HepG2 (cell line): Measurements from ENCODE around the gene PPP1CA. TPM values are rescaled to one million over a fixed set of nuclear protein-coding genes. Genes with fewer than 3 reads are reported as not detected.
A peak's percentile ranks its signal among the peaks of the same experiment; 100 is the strongest.

ENCODE experiments used
- ATAC-seq: fragments of 200-7000 bp; cut with Tn5 transposase; 3 replicates; pipeline ENCODE4 v1.9.1; 2020; ENCODE audit warnings: mild to moderate bottlenecking, moderate library complexity
- BruUV-seq: library from RNA; stranded (reverse); fragments of 400-500 nt; replicated peaks from 2 replicates; lab custom pipeline; 2021; lab: Mats Ljungman, UMichigan
- CTCF ChIA-PET: fragments of 300-600 bp; formaldehyde crosslinking; extraction: SDS; loops from one replicate; lab custom pipeline; 2021; ENCODE audit warnings: low total read pairs, inconsistent platforms, low intra/inter-chr PET ratio; lab: Yijun Ruan, JAX
- POLR2A ChIA-PET: fragments of 350-600 bp; sonication (Branson Sonifier 250); formaldehyde crosslinking; loops from one replicate; lab custom pipeline; 2020; ENCODE audit warnings: antibody characterized with exemption, inconsistent platforms; lab: Yijun Ruan, JAX
- DNase-seq: peaks from one replicate; pipeline ENCODE4 v3.0.0-alpha.2; 2015; ENCODE audit warnings: low spot score
- FAIRE-seq: peaks from 3 replicates; lab custom pipeline; 2011; peaks lifted over from hg19 to GRCh38; lab: Jason Lieb, UNC
- H2AFZ ChIP-seq: one replicate; pipeline ENCODE4 v1.6.1; 2011; ENCODE audit warnings: low read length, inconsistent platforms
- H3K27ac ChIP-seq: fragments of 300-600 bp; 3 replicates; pipeline ENCODE4 v1.8.0; 2011; ENCODE audit warnings: mixed run types, mild to moderate bottlenecking, mixed read lengths, low read length, inconsistent platforms; ENCODE audit not compliant: insufficient read depth; ENCODE audit errors: extremely low read length
- H3K27me3 ChIP-seq, 2 experiments: fragments of 200-600 bp in 1 of 2; 2 replicates in 1 of 2; 3 replicates in 1 of 2; pipeline versions ENCODE4 v1.6.0 to v1.8.0; 2011; ENCODE audit warnings: low read length in 2 of 2, mild to moderate bottlenecking in 2 of 2, moderate library complexity in 2 of 2, inconsistent platforms in 1 of 2; ENCODE audit not compliant: insufficient read depth in 2 of 2, control insufficient read depth in 1 of 2
- H3K36me3 ChIP-seq, 2 experiments: fragments of 200-600 bp in 1 of 2; replicated peaks in 1 of 2; 2 replicates in 1 of 2; 3 replicates in 1 of 2; pipeline versions ENCODE4 v1.5.1 to v1.8.0; 2011; ENCODE audit warnings: low read length in 2 of 2, inconsistent platforms in 1 of 2; ENCODE audit not compliant: insufficient read depth in 2 of 2, control insufficient read depth in 1 of 2
- H3K4me1 ChIP-seq: 2 replicates; pipeline ENCODE4 v1.5.1; 2012; ENCODE audit warnings: low read length, inconsistent platforms; ENCODE audit not compliant: insufficient read depth
- H3K4me2 ChIP-seq: 2 replicates; pipeline ENCODE4 v1.6.0; 2011; ENCODE audit warnings: low read depth, low read length, inconsistent platforms
- H3K4me3 ChIP-seq, 3 experiments: fragments of 200-600 bp in 1 of 3; sonication (generic), shearing (Covaris generic) in 1 of 3; replicated peaks in 1 of 3; 2 replicates each; pipeline ENCODE4 v1.5.1; 2011 to 2016; ENCODE audit warnings: low read length in 3 of 3, inconsistent platforms in 2 of 3, low read depth in 2 of 3, mild to moderate bottlenecking in 2 of 3, control low read depth in 1 of 3, mixed read lengths in 1 of 3; ENCODE audit not compliant: insufficient read depth in 1 of 3
- H3K79me2 ChIP-seq: one replicate; pipeline ENCODE4 v1.6.1; 2011; ENCODE audit warnings: low read length, inconsistent platforms; ENCODE audit not compliant: insufficient read depth
- H3K9ac ChIP-seq: 2 replicates; pipeline ENCODE4 v1.6.0; 2011; ENCODE audit warnings: mild to moderate bottlenecking, low read depth, low read length, inconsistent platforms; ENCODE audit not compliant: insufficient read depth
- H3K9me3 ChIP-seq: 2 replicates; pipeline ENCODE4 v1.5.1; 2012; ENCODE audit warnings: mild to moderate bottlenecking, low read length
- H4K20me1 ChIP-seq: 2 replicates; pipeline ENCODE4 v1.6.0; 2011; ENCODE audit warnings: inconsistent platforms, mild to moderate bottlenecking, low read length, moderate library complexity; ENCODE audit not compliant: insufficient read depth
- GTF3A ChIP-seq: sonication (generic); formaldehyde crosslinking; conservative IDR thresholded peaks from 2 replicates; pipeline ENCODE4 v1.4.0; 2020; ENCODE audit warnings: mild to moderate bottlenecking, missing genetic modification reagents
- HIVEP1 ChIP-seq: sonication (generic); formaldehyde crosslinking; IDR thresholded peaks from 2 replicates; pipeline ENCODE4 v1.4.0; 2020; ENCODE audit warnings: mild to moderate bottlenecking, missing genetic modification reagents
- HOXA9 ChIP-seq: sonication (generic); formaldehyde crosslinking; IDR thresholded peaks from 2 replicates; pipeline ENCODE4 v1.8.1; 2022; ENCODE audit warnings: missing genetic modification reagents, mild to moderate bottlenecking, moderate library complexity, borderline replicate concordance
- IRF2 ChIP-seq: IDR thresholded peaks from 2 replicates; pipeline ENCODE4 v1.6.1; 2018; ENCODE audit warnings: missing genetic modification reagents, missing compliant biosample characterization
- NFYC ChIP-seq: IDR thresholded peaks from 2 replicates; pipeline ENCODE4 v1.6.1; 2016; ENCODE audit warnings: missing genetic modification reagents, missing compliant biosample characterization
- PRMT3 ChIP-seq: sonication (generic); formaldehyde crosslinking; IDR thresholded peaks from 2 replicates; pipeline ENCODE4 v1.8.1; 2022; ENCODE audit warnings: low read depth, mild to moderate bottlenecking, moderate library complexity, missing genetic modification reagents, borderline replicate concordance
- SCMH1 ChIP-seq: sonication (generic); formaldehyde crosslinking; IDR thresholded peaks from 2 replicates; pipeline ENCODE4 v1.9.0; 2021; ENCODE audit warnings: missing genetic modification reagents, mild to moderate bottlenecking, borderline replicate concordance
- SOX5 ChIP-seq: IDR thresholded peaks from 2 replicates; pipeline ENCODE4 v1.6.1; 2016; ENCODE audit warnings: borderline replicate concordance
- STAG1 ChIP-seq: sonication (generic); formaldehyde crosslinking; IDR thresholded peaks from 2 replicates; pipeline ENCODE4 v1.4.0; 2020; ENCODE audit warnings: missing genetic modification reagents
- STAT5B ChIP-seq: sonication (generic); formaldehyde crosslinking; IDR thresholded peaks from 2 replicates; pipeline ENCODE4 v1.4.0; 2020; ENCODE audit warnings: missing genetic modification reagents
- TEF ChIP-seq: sonication (generic); formaldehyde crosslinking; IDR thresholded peaks from 2 replicates; pipeline ENCODE4 v1.5.0; 2020; ENCODE audit warnings: missing genetic modification reagents
- ZBTB20 ChIP-seq: sonication (generic); formaldehyde crosslinking; IDR thresholded peaks from 2 replicates; pipeline ENCODE4 v1.8.1; 2023; ENCODE audit warnings: missing genetic modification reagents, low read depth, mild to moderate bottlenecking, borderline replicate concordance
- ZFX ChIP-seq: sonication (generic); formaldehyde crosslinking; IDR thresholded peaks from 2 replicates; pipeline ENCODE4 v1.4.0; 2020; ENCODE audit warnings: mild to moderate bottlenecking, low read depth, missing genetic modification reagents, moderate library complexity
- ZNF136 ChIP-seq: sonication (generic); formaldehyde crosslinking; IDR thresholded peaks from 2 replicates; pipeline ENCODE4 v1.8.1; 2022; ENCODE audit warnings: low read depth, mild to moderate bottlenecking, moderate library complexity, missing genetic modification reagents
- ZNF232 ChIP-seq: sonication (generic); formaldehyde crosslinking; IDR thresholded peaks from 2 replicates; pipeline ENCODE4 v1.4.0; 2020; ENCODE audit warnings: missing genetic modification reagents, borderline replicate concordance
- ZNF256 ChIP-seq: sonication (generic); formaldehyde crosslinking; conservative IDR thresholded peaks from 2 replicates; pipeline ENCODE4 v1.4.0; 2020; ENCODE audit warnings: missing genetic modification reagents
- ZNF260 ChIP-seq: sonication (generic); formaldehyde crosslinking; IDR thresholded peaks from 2 replicates; pipeline ENCODE4 v1.4.0; 2020; ENCODE audit warnings: missing genetic modification reagents, low read depth, mild to moderate bottlenecking, borderline replicate concordance
- ZNF441 ChIP-seq: sonication (generic); formaldehyde crosslinking; IDR thresholded peaks from 2 replicates; pipeline ENCODE4 v1.7.0; 2021; ENCODE audit warnings: missing genetic modification reagents, borderline replicate concordance
- ZNF552 ChIP-seq: sonication (generic); formaldehyde crosslinking; IDR thresholded peaks from 2 replicates; pipeline ENCODE4 v1.9.0; 2022; ENCODE audit warnings: missing genetic modification reagents, mild to moderate bottlenecking, borderline replicate concordance
- ZNF652 ChIP-seq: IDR thresholded peaks from 2 replicates; pipeline ENCODE4 v1.6.1; 2016; ENCODE audit warnings: low read depth, borderline replicate concordance
- ZSCAN22 ChIP-seq: sonication (generic); formaldehyde crosslinking; IDR thresholded peaks from 2 replicates; pipeline ENCODE4 v1.4.0; 2020; ENCODE audit warnings: mild to moderate bottlenecking, missing genetic modification reagents
- WGBS: methylation state at CpG from one replicate; pipeline ENCODE4 v1.1.6; 2017; ENCODE audit warnings: low lambda C conversion rate; 5-methylcytosine and 5-hydroxymethylcytosine counted together
- in situ Hi-C: cut with HindIII; loops from 2 replicates; pipeline ENCODE4 v1.10.0; 2017; ENCODE audit warnings: low pct_unique_long_range_greater_than_20kb; ENCODE audit not compliant: extremely low pct_ligation_motif_present
- intact Hi-C: fragments of 100-400 bp; cut with micrococcal nuclease; formaldehyde crosslinking; loops from one replicate; pipeline ENCODE4 v1.10.0; 2022; ENCODE audit not compliant: unreplicated experiment
- polyA plus RNA-seq, 8 experiments: library from polyadenylated mRNA; depleted of rRNA in 3 of 8; stranded (reverse) in 7 of 8; unstranded in 1 of 8; fragments of >200 nt; fragmentation: Illumina TruSeq in 4 of 8; extraction: Trizol in 4 of 8; gene quantifications; 2 replicates each; pipeline versions ENCODE4 v1.2.1 to v1.2.3, GENCODE V29; 2011 to 2016; ENCODE audit warnings: low read depth in 4 of 8, missing spikeins in 1 of 8, mixed read lengths in 1 of 8; ENCODE audit not compliant: insufficient read depth in 1 of 8
- total RNA-seq, 5 experiments: library from RNA; depleted of rRNA; stranded (reverse); fragments of >200 nt; fragmentation: Illumina TruSeq; extraction: Trizol; gene quantifications; 2 replicates each; pipeline ENCODE4 v1.2.3, GENCODE V29; 2016; ENCODE audit warnings: low read depth in 1 of 5
- TF ChIP-seq, protein P1 (sequence below): sonication (generic); formaldehyde crosslinking; IDR thresholded peaks from 2 replicates; pipeline ENCODE4 v1.8.1; 2023; ENCODE audit warnings: mild to moderate bottlenecking, missing genetic modification reagents
- TF ChIP-seq, protein P2 (sequence below), 2 experiments: fragments of 450-650 bp in 1 of 2; sonication (generic) in 1 of 2; formaldehyde crosslinking; IDR thresholded peaks; 2 replicates each; pipeline versions ENCODE4 v1.5.0 to v1.8.0; 2020 to 2022; ENCODE audit warnings: mild to moderate bottlenecking in 1 of 2, missing genetic modification reagents in 1 of 2

PPP1CA gene
- total and polyA plus RNA-seq, 2 of the 13 experiments (the other 11 are each of a cell fraction or from before 2014, with no cell fraction given) = 149 to 170 TPM

- H3K9me3 ChIP-seq = no peaks in the 10 kb centered on the region
- no peak overlapping the region for H2AFZ ChIP-seq
- H3K27me3 ChIP-seq = no peaks in the 10 kb centered on the region
- H3K9ac ChIP-seq = no peak overlapping the region
- ChIA-PET POLR2A (interaction anchor here (1.0 to 9.7 kb wide), 4 partner anchors 27 to 63 kb away, joined by 3 to 365 read pairs (median 10); partner anchors contain the start of genes ANKRD13D and CLCF1), CTCF (interaction anchor here (0.7 to 2.6 kb wide), 3 partner anchors 23 to 154 kb away, joined by 3 to 25 read pairs (median 3); no protein-coding TSS in a partner anchor)
- H3K4me1 ChIP-seq = peaks cover 36% of the 10 kb centered on the region
- H3K79me2 ChIP-seq = no peaks in the 10 kb centered on the region
- peak overlapping the region; percentile 2; the same call in 1 of the 2 replicates for H3K4me2 ChIP-seq
- no peaks in the 10 kb centered on the region for H3K36me3 ChIP-seq
- FAIRE-seq (peak; percentile 87), DNase-seq (no peak), ATAC-seq (no peak)
- intact Hi-C loops (no loop called here), in situ Hi-C loops (loop anchor here (5.0 kb wide), 1 partner anchor 36 kb away; no protein-coding TSS in a partner anchor)
- no peaks in the 10 kb centered on the region for H4K20me1 ChIP-seq
- H3K27ac ChIP-seq = no peak overlapping the region
- 70% methylated on average over 8 of the region's 11 CpGs for WGBS
- H3K4me3 ChIP-seq = no peak overlapping the region
- no TSS peak for BruUV-seq
- no peak for TF ChIP-seq ZBTB20 (CRISPR knock-in tag)
- no peak for TF ChIP-seq ZNF232 (CRISPR knock-in tag)
- TF ChIP-seq ZNF256 = no peak
- no peak for TF ChIP-seq GTF3A (CRISPR knock-in tag)
- TF ChIP-seq ZSCAN22 (CRISPR knock-in tag) = no peak
- TF ChIP-seq ZNF260 (CRISPR knock-in tag) = no peak
- TF ChIP-seq, protein P1, sequence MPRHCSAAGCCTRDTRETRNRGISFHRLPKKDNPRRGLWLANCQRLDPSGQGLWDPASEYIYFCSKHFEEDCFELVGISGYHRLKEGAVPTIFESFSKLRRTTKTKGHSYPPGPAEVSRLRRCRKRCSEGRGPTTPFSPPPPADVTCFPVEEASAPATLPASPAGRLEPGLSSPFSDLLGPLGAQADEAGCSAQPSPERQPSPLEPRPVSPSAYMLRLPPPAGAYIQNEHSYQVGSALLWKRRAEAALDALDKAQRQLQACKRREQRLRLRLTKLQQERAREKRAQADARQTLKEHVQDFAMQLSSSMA = no peak
- no peak for TF ChIP-seq PRMT3 (CRISPR knock-in tag)
- TF ChIP-seq STAG1 (CRISPR knock-in tag) = peak; percentile 69
- no peak for TF ChIP-seq STAT5B (CRISPR knock-in tag)
- no peak for TF ChIP-seq ZNF552 (CRISPR knock-in tag)
- no peak for TF ChIP-seq IRF2
- no peak for TF ChIP-seq ZFX (CRISPR knock-in tag)
- TF ChIP-seq, protein P2, sequence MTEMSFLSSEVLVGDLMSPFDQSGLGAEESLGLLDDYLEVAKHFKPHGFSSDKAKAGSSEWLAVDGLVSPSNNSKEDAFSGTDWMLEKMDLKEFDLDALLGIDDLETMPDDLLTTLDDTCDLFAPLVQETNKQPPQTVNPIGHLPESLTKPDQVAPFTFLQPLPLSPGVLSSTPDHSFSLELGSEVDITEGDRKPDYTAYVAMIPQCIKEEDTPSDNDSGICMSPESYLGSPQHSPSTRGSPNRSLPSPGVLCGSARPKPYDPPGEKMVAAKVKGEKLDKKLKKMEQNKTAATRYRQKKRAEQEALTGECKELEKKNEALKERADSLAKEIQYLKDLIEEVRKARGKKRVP (CRISPR knock-in tag; IDR thresholded peaks at IDR 0.05) = no peak
- no peak for TF ChIP-seq ZNF441 (CRISPR knock-in tag)
- TF ChIP-seq SOX5 (CRISPR knock-in tag) = 0 out of 2 replicates have a peak, but pooled peaks have one; percentile 9
- TF ChIP-seq HOXA9 = no peak
- TF ChIP-seq TEF = no peak
- 0 out of 2 replicates have a peak, but pooled peaks have one; percentile 32 for TF ChIP-seq HIVEP1
- TF ChIP-seq ZNF136 (CRISPR knock-in tag) = no peak
- no peak for TF ChIP-seq NFYC (CRISPR knock-in tag)
- peak; percentile 19; the same call in 1 of the 2 replicates for TF ChIP-seq ZNF652 (CRISPR knock-in tag)
- TF ChIP-seq SCMH1 (CRISPR knock-in tag) = no peak
These were observed 50.2 kb downstream of the PPP1CA start for GRCh38 chr11:67351275-67352005.
